Keratinocyte (primary cell): ENCODE data around the gene METTL24. TPM values are rescaled to one million over a fixed set of nuclear protein-coding genes. Genes with fewer than 3 reads are reported as not detected.

Source experiments
- DNase-seq: peaks from one replicate; pipeline ENCODE4 v3.0.0-alpha.2; 2011; ENCODE audit warnings: low read depth, missing footprints, low spot score
- FAIRE-seq: peaks from 2 replicates; lab custom pipeline; 2011; peaks lifted over from hg19 to GRCh38; lab: Jason Lieb, UNC
- H2AFZ ChIP-seq: 2 replicates; pipeline ENCODE4 v1.6.0; 2012; ENCODE audit warnings: low read length, control low read depth, inconsistent platforms; ENCODE audit not compliant: control insufficient read depth
- H3K27ac ChIP-seq: 2 replicates; pipeline ENCODE4 v1.5.1; 2011; ENCODE audit warnings: low read length; ENCODE audit not compliant: control insufficient read depth, insufficient read depth
- H3K27me3 ChIP-seq: 3 replicates; pipeline ENCODE4 v1.6.0; 2011; ENCODE audit warnings: low read length; ENCODE audit not compliant: control insufficient read depth, insufficient read depth; ENCODE audit errors: extremely low read depth
- H3K36me3 ChIP-seq, 2 experiments: 2 replicates in 1 of 2; 3 replicates in 1 of 2; pipeline ENCODE4 v1.5.1; 2011; ENCODE audit warnings: low read length in 2 of 2, mild to moderate bottlenecking in 1 of 2; ENCODE audit not compliant: control insufficient read depth in 2 of 2, insufficient read depth in 2 of 2; ENCODE audit errors: extremely low read depth in 1 of 2
- H3K4me1 ChIP-seq: 3 replicates; pipeline ENCODE4 v1.5.1; 2011; ENCODE audit warnings: low read length; ENCODE audit not compliant: control insufficient read depth, insufficient read depth; ENCODE audit errors: extremely low read depth
- H3K4me2 ChIP-seq: 3 replicates; pipeline ENCODE4 v1.6.0; 2011; ENCODE audit warnings: low read depth, low read length; ENCODE audit not compliant: control insufficient read depth, insufficient read depth; ENCODE audit errors: extremely low read depth
- H3K4me3 ChIP-seq, 3 experiments: fragments of 200-600 bp in 1 of 3; sonication (generic) in 1 of 3; 2 replicates in 2 of 3; 3 replicates in 1 of 3; pipeline ENCODE4 v1.5.1; 2011 to 2016; ENCODE audit warnings: low read length in 3 of 3, mild to moderate bottlenecking in 3 of 3, control low read depth in 2 of 3, inconsistent platforms in 1 of 3, low read depth in 1 of 3, mixed read lengths in 1 of 3, mixed run types in 1 of 3, moderate library complexity in 1 of 3; ENCODE audit not compliant: control insufficient read depth in 2 of 3, insufficient read depth in 2 of 3; ENCODE audit errors: extremely low read depth in 1 of 3
- H3K79me2 ChIP-seq: 2 replicates; pipeline ENCODE4 v1.6.0; 2012; ENCODE audit warnings: low read length; ENCODE audit not compliant: control insufficient read depth, insufficient read depth
- H3K9ac ChIP-seq: 3 replicates; pipeline ENCODE4 v1.6.0; 2011; ENCODE audit warnings: low read length; ENCODE audit not compliant: control insufficient read depth, insufficient read depth; ENCODE audit errors: extremely low read depth
- H3K9me1 ChIP-seq: 3 replicates; pipeline ENCODE4 v1.6.0; 2011; ENCODE audit warnings: low read length; ENCODE audit not compliant: control insufficient read depth, insufficient read depth; ENCODE audit errors: extremely low read depth
- H3K9me3 ChIP-seq: 2 replicates; pipeline ENCODE4 v1.5.1; 2012; ENCODE audit warnings: low read depth, low read length; ENCODE audit not compliant: control insufficient read depth
- H4K20me1 ChIP-seq: 3 replicates; pipeline ENCODE4 v1.6.0; 2011; ENCODE audit warnings: low read length; ENCODE audit not compliant: control insufficient read depth, insufficient read depth; ENCODE audit errors: extremely low read depth
- CTCF ChIP-seq, 3 experiments: IDR thresholded peaks in 1 of 3; conservative IDR thresholded peaks in 1 of 3; optimal IDR thresholded peaks in 1 of 3; 2 replicates in 2 of 3; 3 replicates in 1 of 3; pipeline versions ENCODE3 to v1.5.1; 2011; ENCODE audit warnings: low read length in 3 of 3, mild to moderate bottlenecking in 3 of 3, moderate library complexity in 2 of 3, control low read depth in 1 of 3, inconsistent platforms in 1 of 3; ENCODE audit not compliant: insufficient read depth in 2 of 3; ENCODE audit errors: extremely low read depth in 1 of 3
- EZH2 ChIP-seq: IDR thresholded peaks from one replicate; pipeline ENCODE4 v1.6.1; 2012; ENCODE audit warnings: inconsistent platforms, mild to moderate bottlenecking, low read length, moderate library complexity
- dilution Hi-C: fragments of 300-500 bp; cut with MboI; formaldehyde crosslinking; loops from one replicate; pipeline ENCODE4 v1.7.0; 2020; ENCODE audit warnings: low sequenced_read_pairs; ENCODE audit not compliant: extremely low pct_ligation_motif_present
- polyA plus RNA-seq, 5 experiments: library from polyadenylated mRNA; depleted of rRNA in 3 of 5; stranded (reverse) in 3 of 5; stranded (forward) in 1 of 5; unstranded in 1 of 5; fragments of >200 nt; gene quantifications; 1 replicate in 1 of 5; 2 replicates in 3 of 5; 3 replicates in 1 of 5; pipeline versions ENCODE4 v1.2.1 to v1.2.3, GENCODE V29; 2011 to 2012; ENCODE audit warnings: missing spikeins in 2 of 5, low read depth in 1 of 5, low replicate concordance in 1 of 5

METTL24 gene
- polyA plus RNA-seq, 1 donor (not counting 4 experiments of a cell fraction or from before 2014, with no cell fraction given): not detected

GRCh38 chr6:110250058-110250457, 108.1 kb downstream of the METTL24 start:
- FAIRE-seq: no peak
- no peaks in the 10 kb centered on the region for H3K9me1 ChIP-seq
- dilution Hi-C loops: no loop called here

GRCh38 chr6:110246900-110247546, 111.1 kb downstream of the METTL24 start:
- dilution Hi-C loops: no loop called here

More at GRCh38 chr6:110250058-110250457, 108.1 kb downstream of the METTL24 start:
- no peaks in the 10 kb centered on the region for H3K27me3 ChIP-seq
- TF ChIP-seq EZH2 (no peak), CTCF (optimal IDR thresholded peaks at IDR 0.05 in 1 of 3, IDR thresholded peaks at IDR 0.05 in 1 of 3, conservative IDR thresholded peaks at IDR 0.05 in 1 of 3; ENCODE audit: extremely low read depth in 1 of 3, insufficient read depth in 2 of 3, low read length in 3 of 3) (no peak)
- H2AFZ ChIP-seq: no peak overlapping the region
- no peaks in the 10 kb centered on the region for H4K20me1 ChIP-seq
- H3K27ac ChIP-seq: no peak overlapping the region
- no peak overlapping the region for H3K9ac ChIP-seq
- no peaks in the 10 kb centered on the region for H3K79me2 ChIP-seq
- no peak overlapping the region for H3K4me3 ChIP-seq
- no peak for DNase-seq
- H3K4me1 ChIP-seq: no peaks in the 10 kb centered on the region
- H3K4me2 ChIP-seq: no peak overlapping the region
- H3K36me3 ChIP-seq: no peaks in the 10 kb centered on the region
- no peaks in the 10 kb centered on the region for H3K9me3 ChIP-seq

More at GRCh38 chr6:110246900-110247546, 111.1 kb downstream of the METTL24 start:
- Histone ChIP-seq H2AFZ (no peak overlapping the region), H3K9me1 (no peaks in the 10 kb centered on the region), H3K9ac (no peak overlapping the region), H3K79me2 (no peaks in the 10 kb centered on the region), H3K36me3 (no peaks in the 10 kb centered on the region), H3K9me3 (no peaks in the 10 kb centered on the region), H4K20me1 (no peaks in the 10 kb centered on the region), H3K27ac (no peak overlapping the region), H3K4me1 (no peaks in the 10 kb centered on the region), H3K4me2 (no peak overlapping the region), H3K27me3 (no peaks in the 10 kb centered on the region), H3K4me3 (no peak overlapping the region)
- FAIRE-seq (no peak), DNase-seq (no peak)
- TF ChIP-seq CTCF (optimal IDR thresholded peaks at IDR 0.05 in 1 of 3, IDR thresholded peaks at IDR 0.05 in 1 of 3, conservative IDR thresholded peaks at IDR 0.05 in 1 of 3; ENCODE audit: extremely low read depth in 1 of 3, insufficient read depth in 2 of 3, low read length in 3 of 3) (no peak), EZH2 (no peak)
